Ramos (cell line): ENCODE data around the gene DNAH2.

ENCODE experiments used
- in situ Hi-C: fragments of 300-500 bp; cut with MboI; formaldehyde crosslinking; loops from one replicate; pipeline ENCODE4 v1.14.3; 2022; ENCODE audit warnings: low sequenced_read_pairs; ENCODE audit not compliant: unreplicated experiment

Gene DNAH2

DNA sequence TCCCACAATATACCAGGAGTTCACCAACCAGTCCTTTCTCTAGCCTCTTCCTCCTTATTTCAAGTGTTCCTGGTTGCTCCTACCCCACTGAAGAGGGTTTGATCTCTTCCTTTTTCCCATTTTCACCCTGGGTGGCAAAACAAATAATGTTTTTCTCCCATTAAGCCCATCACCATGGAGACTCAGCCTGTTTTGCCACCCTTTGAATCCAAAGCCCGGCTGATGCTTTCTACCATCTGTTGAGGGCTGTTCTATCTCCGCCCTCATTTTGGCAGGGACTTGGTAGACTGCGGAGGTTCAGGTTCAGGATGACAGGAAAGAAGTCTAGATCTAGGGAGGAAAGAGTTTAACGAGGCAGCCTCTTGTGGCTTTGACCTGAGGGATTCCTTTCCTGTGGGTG lies 2.6 kb downstream of the DNAH2 start:
- in situ Hi-C loops: no loop called here

DNA sequence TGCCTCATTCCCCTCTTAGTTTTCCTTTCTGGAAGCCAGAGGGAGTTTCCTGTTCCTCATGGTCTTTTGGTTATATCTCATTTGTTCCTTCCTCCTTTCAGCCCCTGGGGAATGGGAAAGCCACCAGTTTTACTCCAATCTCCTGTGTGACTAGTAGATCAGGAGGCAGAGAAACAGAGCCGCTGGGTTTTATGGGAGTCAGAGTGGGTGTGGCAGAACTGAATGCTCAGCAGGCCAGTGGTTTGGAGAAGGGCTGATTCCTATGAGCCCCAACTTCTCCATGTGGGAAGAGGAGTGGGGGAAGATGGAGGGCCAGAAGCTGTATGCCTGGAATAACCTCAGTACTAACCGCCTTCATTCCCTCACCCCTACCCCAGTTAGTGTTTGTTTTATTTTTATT lies 4.1 kb downstream of the DNAH2 start:
- in situ Hi-C loops: no loop called here

DNA sequence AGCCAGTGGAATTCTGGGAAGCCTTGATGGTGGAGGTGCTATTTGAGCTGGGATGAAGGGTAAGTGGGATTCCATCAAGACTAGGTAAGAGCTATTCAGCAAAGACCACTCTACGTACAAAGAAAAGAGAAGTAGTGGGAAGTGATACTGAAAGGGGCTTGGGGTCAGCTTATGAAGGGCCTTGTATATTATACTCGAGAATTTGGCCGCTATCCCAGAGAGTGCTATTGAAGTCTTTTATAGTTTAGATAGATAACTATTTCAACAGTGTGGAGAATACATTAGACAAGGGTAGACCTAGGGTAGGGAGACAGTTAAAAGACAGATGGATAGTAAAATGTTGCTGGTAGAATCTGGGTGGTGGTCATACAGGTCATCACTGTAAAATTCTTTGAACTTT lies 10.3 kb downstream of the DNAH2 start:
- in situ Hi-C loops: no loop called here

DNA sequence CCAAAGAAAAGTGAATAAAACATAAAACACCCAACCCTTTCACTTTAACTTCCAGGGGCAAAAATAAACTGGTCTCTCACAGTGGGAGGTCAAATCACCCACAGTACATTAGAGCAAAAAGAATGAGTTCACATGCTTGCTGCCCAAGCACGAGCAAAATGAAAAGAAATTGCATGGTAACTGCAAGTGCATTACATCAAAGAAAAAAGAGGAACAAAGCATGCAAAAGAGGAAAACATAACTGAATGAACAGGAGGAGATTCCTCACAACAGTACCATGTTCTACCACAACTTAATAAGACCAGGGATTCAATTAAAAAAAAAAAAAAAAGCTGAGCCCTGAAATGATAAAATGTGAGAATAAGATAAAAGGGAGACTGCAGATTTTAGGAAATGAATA lies 12.3 kb downstream of the DNAH2 start:
- in situ Hi-C loops: no loop called here

DNA sequence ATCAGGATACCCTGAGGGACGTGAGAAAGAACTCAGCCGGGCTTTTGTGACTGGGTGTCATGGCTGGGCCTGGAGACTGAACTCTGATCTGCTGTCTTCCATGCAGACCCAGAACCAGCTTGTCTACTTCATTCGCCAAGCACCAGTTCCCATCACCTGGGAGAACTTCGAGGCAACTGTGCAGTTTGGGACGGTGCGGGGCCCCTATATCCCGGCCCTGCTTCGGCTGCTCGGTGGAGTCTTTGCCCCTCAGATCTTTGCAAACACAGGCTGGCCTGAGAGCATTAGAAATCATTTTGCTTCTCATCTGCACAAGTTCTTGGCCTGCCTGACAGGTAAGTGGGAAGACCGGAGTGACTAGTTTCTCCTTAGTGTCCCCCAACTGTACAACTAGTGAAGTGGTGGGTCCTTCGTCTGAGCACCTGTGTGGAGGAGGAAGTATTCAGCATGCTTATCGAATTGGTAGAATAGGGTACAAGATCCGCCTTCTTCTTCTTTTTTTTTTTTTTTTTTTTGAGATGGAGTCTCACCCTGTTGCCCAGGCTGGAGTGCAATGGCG lies 15.5 kb downstream of the DNAH2 start:
- in situ Hi-C loops: no loop called here

DNA sequence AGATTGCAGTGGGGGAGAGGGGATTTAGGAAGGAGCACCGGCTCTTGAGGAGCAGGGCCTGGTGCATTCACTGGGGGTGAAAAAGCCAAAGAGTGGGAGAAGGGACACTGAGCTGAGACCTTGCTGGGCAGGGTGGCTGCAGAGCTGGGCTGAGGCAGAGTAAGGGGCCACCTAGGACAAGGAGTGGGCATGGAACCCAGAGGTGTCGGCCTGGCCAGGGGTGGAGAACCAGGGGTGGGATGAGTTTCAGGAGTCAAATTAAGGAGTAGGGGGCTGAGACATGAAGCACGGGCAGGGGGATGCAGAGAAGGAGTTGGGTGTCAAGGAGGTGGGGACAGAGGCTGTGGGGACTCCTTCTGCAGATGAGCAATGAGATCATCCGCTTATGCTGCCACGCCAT lies 20.1 kb downstream of the DNAH2 start:
- in situ Hi-C loops: no loop called here

DNA sequence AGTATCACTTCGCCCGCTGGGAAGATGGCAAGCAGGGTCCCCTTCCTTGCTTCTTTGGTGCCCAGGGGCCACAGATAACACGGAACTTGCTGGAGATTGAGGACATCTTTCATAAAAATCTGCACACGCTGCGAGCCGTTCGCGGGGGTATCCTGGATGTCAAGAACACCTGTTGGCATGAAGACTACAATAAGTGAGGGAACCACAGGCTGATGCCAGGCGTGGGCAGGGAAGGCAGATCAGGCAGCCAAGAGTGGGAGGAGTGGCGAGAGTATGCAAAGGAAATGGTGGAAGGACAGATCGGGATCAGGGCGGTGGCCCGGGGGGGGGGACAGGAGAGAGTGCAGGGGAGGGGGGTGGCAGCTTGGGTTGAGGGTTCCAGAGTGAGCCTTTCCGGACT lies 22.2 kb downstream of the DNAH2 start:
- in situ Hi-C loops: no loop called here

DNA sequence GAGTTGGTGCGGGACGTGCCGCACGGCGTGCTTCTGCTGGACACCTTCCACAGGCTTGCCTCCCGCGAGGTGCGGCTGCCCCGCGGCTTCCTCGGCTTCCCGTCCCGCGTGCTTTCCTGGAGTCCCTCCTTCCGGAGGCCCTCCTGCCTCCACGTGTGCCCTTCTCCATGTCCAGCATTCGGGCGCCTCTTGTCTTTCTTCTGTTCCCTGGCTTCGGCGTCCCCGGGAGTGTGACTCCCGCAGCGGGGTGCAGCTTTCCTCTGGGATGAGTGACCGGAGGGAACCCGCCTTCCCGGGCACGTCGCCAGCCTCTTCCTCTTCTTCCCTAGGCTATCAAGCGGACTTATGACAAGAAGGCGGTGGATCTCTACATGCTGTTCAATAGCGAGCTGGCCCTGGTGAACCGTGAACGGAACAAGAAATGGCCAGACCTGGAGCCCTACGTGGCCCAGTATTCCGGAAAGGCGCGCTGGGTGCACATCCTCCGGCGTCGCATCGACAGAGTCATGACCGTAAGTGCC lies 23.0 kb downstream of the DNAH2 start:
- in situ Hi-C loops: no loop called here

DNA sequence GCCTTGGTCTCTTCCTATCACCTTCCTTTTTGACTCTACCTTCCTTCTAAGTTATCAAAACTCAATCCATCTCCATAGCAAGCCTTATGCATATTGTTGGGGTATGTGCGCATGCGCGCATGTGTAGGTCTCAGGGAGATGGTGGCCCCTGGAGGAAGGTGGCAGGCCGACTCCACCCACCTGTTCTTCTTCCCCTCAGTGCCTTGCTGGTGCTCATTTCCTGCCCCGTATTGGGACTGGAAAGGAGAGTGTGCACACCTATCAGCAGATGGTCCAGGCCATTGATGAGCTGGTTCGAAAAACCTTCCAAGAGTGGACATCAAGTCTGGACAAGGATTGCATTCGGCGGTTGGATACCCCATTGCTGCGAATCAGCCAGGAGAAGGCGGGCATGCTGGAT lies 25.2 kb downstream of the DNAH2 start:
- in situ Hi-C loops: no loop called here

DNA sequence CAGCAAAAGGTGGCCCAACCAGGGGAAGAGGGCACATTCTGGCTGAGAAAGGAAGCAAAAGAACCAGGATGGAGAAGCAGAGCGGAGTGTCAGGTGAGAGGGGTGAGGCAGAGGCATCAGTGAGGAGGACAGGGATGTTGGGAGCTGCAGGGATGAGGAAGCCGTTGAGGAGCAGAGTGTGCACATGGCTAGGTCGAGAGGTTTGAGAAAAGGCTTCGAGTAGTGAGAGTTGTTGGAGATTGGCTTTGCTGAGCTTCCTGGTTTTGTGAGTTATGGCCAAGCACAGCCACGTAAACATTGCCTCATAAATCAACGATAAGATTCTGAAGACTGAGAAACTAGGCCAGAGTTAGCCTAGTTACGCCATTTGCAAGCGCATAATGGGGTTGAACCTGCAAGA lies 26.9 kb downstream of the DNAH2 start:
- in situ Hi-C loops: no loop called here

DNA sequence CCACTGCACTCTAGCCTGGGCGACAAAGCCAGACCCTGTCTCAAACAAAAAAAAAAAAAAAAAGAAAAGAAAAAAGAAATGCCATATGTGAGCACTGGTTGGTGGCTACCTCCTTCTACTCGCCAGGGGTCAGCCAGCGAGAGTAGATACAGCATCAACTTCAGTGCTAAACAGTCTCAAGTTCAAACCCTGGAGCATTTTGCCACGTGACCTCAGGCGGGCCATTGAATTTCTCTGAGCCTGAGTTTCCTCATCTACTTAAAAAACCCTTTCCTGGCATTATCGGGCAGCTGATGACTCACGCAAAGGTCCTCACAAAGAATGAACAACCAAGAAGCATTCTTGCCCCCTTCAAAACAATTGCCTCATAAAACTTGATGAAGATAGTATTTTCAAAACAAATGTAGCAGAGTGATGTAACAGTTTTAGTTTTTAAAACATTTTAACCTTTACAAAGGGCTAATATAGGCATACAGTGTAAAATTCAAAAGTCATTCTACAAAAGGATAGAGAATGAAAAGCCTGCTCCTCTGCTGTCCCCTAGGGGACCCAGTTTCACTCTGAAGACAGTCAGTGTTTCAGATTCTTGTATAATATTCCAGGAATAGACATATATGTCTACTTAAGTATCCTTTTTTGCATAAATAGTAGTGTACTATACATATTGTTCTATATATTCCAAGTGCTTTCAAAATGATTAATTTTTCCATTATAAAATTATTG lies 28.4 kb downstream of the DNAH2 start:
- in situ Hi-C loops: no loop called here

DNA sequence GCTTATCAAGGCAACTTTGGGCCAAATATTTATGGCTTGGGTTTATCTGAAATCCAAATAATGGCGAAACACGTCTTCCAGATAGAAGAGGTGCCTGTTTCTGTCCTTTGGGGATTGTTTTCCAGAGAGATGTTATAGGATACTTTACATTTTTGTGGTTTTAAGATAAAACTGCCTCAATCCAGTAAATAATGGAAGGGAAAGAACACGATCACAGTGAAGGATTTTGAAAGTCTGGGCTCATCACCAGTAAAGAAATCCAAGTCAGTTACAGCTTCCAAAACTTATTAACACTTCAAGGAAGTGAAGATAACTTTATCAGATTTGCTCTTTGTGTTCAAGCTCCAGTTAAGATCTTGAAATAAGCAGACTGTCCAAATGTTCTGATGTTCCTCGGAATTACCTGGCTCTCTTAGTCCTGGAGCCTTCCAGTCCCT lies 30.1 kb downstream of the DNAH2 start:
- in situ Hi-C loops: no loop called here

DNA sequence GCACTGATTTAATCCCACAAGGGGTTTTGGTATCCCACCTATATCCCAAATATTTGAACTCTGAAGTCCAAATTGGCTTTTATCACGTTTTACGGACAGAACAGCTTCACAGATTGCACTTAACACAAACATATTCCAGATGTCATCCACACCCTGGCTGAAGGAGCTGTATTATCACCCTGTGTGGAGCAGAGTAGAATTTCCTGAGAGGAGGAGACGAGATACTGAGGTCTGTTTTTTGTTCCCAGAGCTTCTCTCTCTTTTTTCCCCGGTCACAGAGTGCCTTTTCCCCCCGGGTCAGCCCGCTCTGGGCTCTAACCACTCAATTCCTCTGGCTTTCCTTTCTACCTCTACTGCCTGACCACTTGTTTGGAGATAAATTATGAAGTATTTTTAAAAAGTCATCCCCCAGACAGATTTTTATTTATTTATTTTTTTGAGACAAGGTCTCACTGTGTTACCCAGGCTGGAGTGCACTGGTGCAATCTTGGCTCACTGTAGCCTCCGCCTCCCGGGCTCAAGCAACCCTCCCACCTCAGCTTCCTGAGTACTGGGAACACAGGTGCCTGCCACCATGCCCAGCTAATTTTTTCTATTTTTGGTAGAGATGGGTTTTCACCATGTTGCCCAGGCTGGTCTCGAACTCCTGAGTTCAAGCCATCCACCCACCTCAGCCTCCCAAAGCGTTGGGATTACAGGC lies 30.7 kb downstream of the DNAH2 start:
- in situ Hi-C loops: no loop called here

DNA sequence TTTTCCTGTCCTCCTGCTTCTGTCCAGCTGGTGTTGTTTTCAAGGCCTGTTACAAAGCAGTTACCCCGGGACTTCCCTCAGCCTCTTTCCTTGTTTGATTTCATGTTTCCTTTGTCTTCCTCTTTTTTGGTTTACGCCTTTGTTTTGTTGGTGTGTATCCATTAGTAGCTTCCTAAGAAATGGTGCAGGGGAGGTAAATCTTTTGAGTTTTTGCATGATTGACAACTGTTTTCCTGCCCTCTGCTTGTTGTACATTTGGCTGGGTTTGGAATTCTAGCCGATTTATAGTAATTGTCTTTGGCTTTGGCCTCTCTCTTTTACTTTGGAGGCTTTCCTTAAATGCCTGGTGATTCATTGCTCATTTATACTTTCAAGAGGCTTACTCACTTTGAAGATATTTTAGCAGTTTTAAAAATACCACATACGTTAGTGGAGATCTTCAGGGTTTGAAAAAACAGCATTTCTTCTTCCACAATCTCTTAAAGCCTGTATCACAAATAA lies 32.8 kb downstream of the DNAH2 start:
- in situ Hi-C loops: no loop called here

DNA sequence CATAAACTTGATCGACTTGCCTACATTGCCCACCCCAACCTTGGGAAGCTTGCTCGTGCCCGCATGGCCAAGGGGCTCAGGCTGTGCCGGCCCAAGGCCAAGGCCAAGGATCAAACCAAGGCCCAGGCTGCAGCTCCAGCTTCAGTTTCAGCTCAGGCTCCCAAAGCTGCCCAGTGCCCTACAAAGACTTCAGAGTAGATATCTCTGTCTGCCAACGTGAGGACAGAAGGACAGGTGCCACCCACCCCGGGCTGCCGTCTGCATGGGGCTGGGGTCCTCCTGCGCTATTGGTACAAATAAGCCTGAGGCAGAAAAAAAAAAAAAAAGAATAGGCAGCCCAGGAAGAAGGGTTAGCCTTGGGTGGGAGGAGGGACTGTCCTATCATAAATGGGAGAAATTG lies 37.1 kb downstream of the DNAH2 start:
- in situ Hi-C loops: no loop called here

DNA sequence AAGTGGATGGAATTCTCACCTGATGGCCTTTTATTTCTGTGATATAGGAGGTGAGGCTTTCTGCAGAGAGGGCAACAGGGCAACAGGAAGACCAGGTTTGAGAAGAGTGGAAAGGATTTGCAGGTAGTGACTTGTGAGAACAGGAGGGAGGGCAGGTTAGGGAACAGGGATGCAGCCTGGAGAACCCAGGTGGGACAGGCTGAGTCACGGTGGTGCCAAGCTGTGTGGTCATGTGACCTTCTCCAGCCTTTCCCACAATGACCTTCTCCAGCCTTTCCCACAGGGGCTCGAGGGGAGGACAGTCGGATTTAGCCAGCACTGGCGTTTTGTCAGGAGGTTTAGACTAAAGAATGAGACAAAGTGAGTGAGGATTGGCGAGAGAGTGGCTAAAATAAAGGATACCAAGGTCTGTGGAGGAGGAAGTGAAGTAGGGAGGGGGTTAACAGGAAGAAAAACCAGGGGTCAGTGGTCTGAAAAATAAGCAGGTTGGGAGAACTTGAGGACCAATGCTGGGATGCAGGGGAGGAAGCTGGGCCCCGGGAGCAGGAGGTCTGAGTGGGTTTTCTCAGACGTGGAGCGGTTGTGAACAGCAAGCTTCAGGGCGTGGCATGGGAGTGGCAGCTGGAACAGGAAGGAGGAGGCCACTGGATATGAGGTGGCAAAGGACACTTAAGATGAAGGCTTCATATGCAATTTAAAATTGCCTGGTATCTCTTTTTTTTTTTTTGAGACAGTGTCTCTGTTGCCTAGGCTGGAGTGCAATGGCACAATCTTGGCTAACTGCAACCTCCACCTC lies 37.7 kb downstream of the DNAH2 start:
- in situ Hi-C loops: no loop called here

DNA sequence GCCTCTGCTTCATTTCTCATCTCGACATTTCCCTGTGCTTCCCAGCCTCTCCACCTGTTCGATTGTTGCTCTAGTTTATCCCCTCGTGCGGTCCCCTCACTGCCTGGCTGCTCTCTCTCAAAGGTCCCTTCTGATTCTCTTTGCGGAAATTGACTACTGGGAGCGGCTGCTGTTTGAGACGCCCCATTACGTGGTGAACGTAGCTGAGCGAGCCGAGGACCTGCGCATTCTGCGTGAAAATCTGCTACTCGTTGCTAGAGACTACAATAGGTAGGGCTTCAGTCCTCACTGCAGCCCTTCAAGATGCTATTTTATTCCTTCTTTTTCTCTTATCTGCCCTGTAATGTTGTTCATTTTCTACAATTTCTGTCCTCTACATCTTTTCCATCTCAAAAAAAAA lies 39.4 kb downstream of the DNAH2 start:
- in situ Hi-C loops: no loop called here

DNA sequence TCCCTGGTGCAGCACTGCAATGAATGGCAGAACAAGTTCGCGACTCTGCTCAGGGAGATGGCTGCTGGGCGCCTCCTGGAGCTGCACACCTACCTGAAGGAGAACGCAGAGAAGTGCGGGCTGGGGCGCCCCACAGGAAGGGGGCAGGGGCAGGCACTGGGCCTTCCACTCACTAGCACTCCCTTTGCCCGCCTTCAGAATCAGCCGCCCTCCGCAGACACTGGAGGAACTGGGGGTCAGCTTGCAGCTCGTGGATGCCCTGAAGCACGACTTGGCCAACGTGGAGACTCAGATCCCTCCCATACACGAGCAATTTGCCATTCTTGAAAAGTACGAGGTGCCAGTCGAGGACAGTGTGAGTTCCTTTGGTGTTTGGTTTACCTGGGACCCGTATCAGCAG lies 46.4 kb downstream of the DNAH2 start:
- in situ Hi-C loops: no loop called here

DNA sequence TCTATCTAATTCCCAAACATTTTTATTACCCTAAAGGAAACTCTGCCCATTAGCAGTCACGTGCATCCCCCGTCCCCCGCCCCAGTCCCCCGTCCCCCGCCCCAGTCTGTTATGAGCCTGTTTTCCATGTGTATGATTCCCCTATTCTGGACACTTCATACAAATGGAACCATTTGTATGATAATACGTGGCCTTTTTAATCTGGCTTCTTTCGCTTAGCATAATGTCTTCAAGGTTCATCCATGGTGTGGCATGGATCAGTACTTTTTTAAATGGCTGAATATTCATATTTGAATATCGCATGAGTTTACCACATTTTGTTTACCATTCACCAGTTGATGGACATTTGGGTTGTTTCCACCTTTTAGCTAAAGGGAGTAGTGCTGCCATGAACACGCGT lies 49.5 kb downstream of the DNAH2 start:
- in situ Hi-C loops: no loop called here

DNA sequence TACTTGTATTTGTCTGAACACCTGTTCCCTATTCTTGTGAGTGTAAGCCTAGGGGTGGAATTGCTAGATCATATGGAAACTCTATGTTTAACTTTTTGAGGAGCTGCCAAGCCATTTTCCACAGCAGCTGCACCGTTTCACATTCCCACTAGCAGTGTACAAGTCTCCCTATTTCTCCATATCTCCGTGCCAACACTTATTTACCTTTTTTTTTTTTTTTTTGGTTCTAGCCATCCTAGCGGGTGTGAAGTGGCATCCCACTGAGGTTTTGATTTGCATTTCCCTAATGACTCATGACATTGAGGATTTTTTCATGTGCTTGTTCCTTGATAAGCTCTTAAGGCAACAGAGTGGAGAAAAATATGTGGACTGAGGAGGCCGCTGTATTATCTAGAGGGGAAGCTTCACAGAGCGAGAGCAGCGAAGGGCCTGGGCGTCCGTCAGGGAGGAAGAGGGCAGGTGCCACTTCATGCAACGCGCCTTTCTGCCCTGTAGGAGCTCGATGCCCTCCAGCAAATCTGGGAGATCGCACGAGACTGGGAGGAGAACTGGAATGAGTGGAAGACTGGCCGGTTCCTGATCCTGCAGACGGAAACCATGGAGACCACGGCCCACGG lies 50.0 kb downstream of the DNAH2 start:
- in situ Hi-C loops: no loop called here
